ENCODE measurements around the gene MARCHF10. TPM values are rescaled to one million over a fixed set of nuclear protein-coding genes. Genes with fewer than 3 reads are reported as not detected.

The MARCHF10 gene
- total and polyA plus RNA-seq, 2 donors (not counting 1 experiment from before 2014, with no cell fraction given): 0.17 TPM; not detected in 1

DNA sequence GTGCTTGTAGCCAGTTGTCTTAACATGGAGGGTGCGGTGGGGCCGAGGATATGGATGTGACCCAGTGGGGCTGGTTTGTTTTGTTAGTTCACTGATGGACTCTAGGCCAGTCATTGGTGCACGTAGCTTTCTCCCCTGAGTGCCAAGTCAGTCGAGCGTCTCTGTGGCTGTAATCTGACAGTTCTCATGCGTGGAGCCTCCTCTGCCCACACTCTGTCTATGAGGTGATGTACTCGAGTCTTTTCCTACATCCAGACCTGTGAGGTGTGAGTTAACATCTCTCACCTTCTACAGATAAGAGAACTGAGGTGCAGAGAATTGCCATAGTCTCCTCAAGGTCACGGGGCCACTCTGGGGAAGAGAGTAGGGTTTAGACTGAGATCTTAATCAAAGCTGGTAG is 90.2 kb downstream of the MARCHF10 start:
- Histone ChIP-seq H3K27ac (ENCODE audit: insufficient read depth, low read length) (no peak overlapping the region), H3K4me1 (ENCODE audit: control insufficient read depth, extremely low read depth, insufficient read depth, low read length) (peaks cover 8% of the 10 kb centered on the region), H3K4me2 (ENCODE audit: extremely low read depth, insufficient read depth, low read length) (no peak overlapping the region), H3K4me3 (replicated peaks in 1 of 4; ENCODE audit: control extremely low read depth in 1 of 4, insufficient read depth in 1 of 4, low read depth in 3 of 4, low read length in 4 of 4) (no peak overlapping the region), H3K9ac (ENCODE audit: insufficient read depth, low read length) (no peak overlapping the region), H3K36me3 (ENCODE audit: control insufficient read depth, insufficient read depth, low read length) (no peaks in the 10 kb centered on the region), H3K9me3 (ENCODE audit: control insufficient read depth, insufficient read depth, low read depth, low read length) (no peaks in the 10 kb centered on the region), H4K20me1 (ENCODE audit: control insufficient read depth, extremely low read depth, insufficient read depth, low read length) (no peaks in the 10 kb centered on the region), H3K79me2 (ENCODE audit: control insufficient read depth, insufficient read depth, low read length) (no peaks in the 10 kb centered on the region), H3K27me3 (ENCODE audit: control insufficient read depth, insufficient read depth, low read length) (no peaks in the 10 kb centered on the region), H2AFZ (ENCODE audit: low read length) (no peak overlapping the region)
- TF ChIP-seq, protein P1, sequence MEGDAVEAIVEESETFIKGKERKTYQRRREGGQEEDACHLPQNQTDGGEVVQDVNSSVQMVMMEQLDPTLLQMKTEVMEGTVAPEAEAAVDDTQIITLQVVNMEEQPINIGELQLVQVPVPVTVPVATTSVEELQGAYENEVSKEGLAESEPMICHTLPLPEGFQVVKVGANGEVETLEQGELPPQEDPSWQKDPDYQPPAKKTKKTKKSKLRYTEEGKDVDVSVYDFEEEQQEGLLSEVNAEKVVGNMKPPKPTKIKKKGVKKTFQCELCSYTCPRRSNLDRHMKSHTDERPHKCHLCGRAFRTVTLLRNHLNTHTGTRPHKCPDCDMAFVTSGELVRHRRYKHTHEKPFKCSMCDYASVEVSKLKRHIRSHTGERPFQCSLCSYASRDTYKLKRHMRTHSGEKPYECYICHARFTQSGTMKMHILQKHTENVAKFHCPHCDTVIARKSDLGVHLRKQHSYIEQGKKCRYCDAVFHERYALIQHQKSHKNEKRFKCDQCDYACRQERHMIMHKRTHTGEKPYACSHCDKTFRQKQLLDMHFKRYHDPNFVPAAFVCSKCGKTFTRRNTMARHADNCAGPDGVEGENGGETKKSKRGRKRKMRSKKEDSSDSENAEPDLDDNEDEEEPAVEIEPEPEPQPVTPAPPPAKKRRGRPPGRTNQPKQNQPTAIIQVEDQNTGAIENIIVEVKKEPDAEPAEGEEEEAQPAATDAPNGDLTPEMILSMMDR (conservative IDR thresholded peaks at IDR 0.05 in 1 of 2, IDR thresholded peaks at IDR 0.05 in 1 of 2; ENCODE audit: low read depth in 1 of 2, low read length in 2 of 2): no peak
- no peak for TF ChIP-seq EZH2 (IDR thresholded peaks at IDR 0.05; ENCODE audit: low read length, missing control alignments)
- no peak for DNase-seq (ENCODE audit: low read depth in 2 of 2)

DNA sequence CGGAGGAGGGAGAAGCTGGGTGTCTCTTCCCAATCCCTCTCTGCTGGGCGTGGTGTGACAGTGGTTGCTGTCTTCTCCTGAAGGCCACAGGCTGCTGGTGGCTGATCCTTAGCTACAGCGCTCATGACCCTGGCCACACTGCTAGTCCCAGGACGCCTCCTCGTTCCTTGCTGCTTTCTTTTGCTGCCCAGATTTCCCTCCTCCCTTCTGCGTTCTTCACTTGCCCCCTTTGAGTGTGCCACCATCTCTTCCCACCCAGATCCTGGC is 90.6 kb downstream of the MARCHF10 start:
- H3K4me2 ChIP-seq (ENCODE audit: extremely low read depth, insufficient read depth, low read length): no peak overlapping the region
- H3K79me2 ChIP-seq (ENCODE audit: control insufficient read depth, insufficient read depth, low read length): no peaks in the 10 kb centered on the region
- no peak overlapping the region for H3K27ac ChIP-seq (ENCODE audit: insufficient read depth, low read length)
- H3K27me3 ChIP-seq (ENCODE audit: control insufficient read depth, insufficient read depth, low read length): no peaks in the 10 kb centered on the region
- H2AFZ ChIP-seq (ENCODE audit: low read length): no peak overlapping the region
- no peak overlapping the region for H3K4me3 ChIP-seq (replicated peaks in 1 of 4; ENCODE audit: control extremely low read depth in 1 of 4, insufficient read depth in 1 of 4, low read depth in 3 of 4, low read length in 4 of 4)
- H3K9ac ChIP-seq (ENCODE audit: insufficient read depth, low read length): no peak overlapping the region
- no peaks in the 10 kb centered on the region for H3K9me3 ChIP-seq (ENCODE audit: control insufficient read depth, insufficient read depth, low read depth, low read length)
- no peaks in the 10 kb centered on the region for H3K36me3 ChIP-seq (ENCODE audit: control insufficient read depth, insufficient read depth, low read length)
- H3K4me1 ChIP-seq (ENCODE audit: control insufficient read depth, extremely low read depth, insufficient read depth, low read length): peaks cover 8% of the 10 kb centered on the region
- H4K20me1 ChIP-seq (ENCODE audit: control insufficient read depth, extremely low read depth, insufficient read depth, low read length): no peaks in the 10 kb centered on the region
- DNase-seq (ENCODE audit: low read depth in 2 of 2): no peak
- TF ChIP-seq EZH2 (IDR thresholded peaks at IDR 0.05; ENCODE audit: low read length, missing control alignments): no peak
- TF ChIP-seq, protein P1 (conservative IDR thresholded peaks at IDR 0.05 in 1 of 2, IDR thresholded peaks at IDR 0.05 in 1 of 2; ENCODE audit: low read depth in 1 of 2, low read length in 2 of 2): no peak

DNA sequence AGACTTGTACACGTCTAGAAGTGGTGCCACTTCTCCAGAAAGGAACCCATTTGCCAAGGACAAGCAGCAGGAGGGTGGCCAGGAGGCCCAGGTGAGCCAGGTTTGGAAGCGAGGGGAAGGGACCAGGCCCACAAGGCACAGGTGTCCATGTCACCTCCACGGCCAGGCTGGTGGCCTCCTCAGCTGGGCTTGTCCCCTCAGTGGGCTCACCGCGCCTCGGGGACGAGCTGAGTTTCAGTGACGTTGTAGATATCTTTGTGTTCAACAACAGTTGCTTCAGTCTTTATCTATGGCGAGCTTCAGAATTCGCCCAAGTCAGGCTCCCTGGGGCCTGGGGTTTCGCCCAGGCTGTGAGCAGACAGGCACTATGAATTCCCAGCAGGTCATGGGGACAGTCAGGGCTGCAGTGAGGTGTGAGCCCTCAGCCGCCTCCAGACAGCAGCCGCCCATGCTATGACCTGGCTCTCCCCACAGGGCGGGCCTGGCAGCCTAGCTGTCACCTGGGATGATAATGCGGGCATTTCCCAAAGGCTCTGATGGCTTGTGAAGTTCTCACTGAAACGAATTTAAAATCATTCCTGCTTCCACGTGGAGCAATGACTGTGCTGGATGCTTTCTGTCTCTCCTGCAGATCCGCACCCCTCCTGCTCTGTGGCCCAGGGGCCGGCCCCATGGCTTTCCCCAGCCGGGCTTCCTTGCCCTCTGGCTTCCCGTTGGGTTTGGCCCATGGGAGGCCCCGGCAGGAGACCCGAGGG is 91.1 kb downstream of the MARCHF10 start:
- Histone ChIP-seq H3K36me3 (ENCODE audit: control insufficient read depth, insufficient read depth, low read length) (no peaks in the 10 kb centered on the region), H3K79me2 (ENCODE audit: control insufficient read depth, insufficient read depth, low read length) (no peaks in the 10 kb centered on the region), H2AFZ (ENCODE audit: low read length) (no peak overlapping the region), H3K4me3 (replicated peaks in 1 of 4; ENCODE audit: control extremely low read depth in 1 of 4, insufficient read depth in 1 of 4, low read depth in 3 of 4, low read length in 4 of 4) (no peak overlapping the region), H3K27ac (ENCODE audit: insufficient read depth, low read length) (no peak overlapping the region), H3K4me2 (ENCODE audit: extremely low read depth, insufficient read depth, low read length) (no peak overlapping the region), H4K20me1 (ENCODE audit: control insufficient read depth, extremely low read depth, insufficient read depth, low read length) (no peaks in the 10 kb centered on the region), H3K27me3 (ENCODE audit: control insufficient read depth, insufficient read depth, low read length) (no peaks in the 10 kb centered on the region), H3K4me1 (ENCODE audit: control insufficient read depth, extremely low read depth, insufficient read depth, low read length) (peaks cover 8% of the 10 kb centered on the region), H3K9ac (ENCODE audit: insufficient read depth, low read length) (no peak overlapping the region), H3K9me3 (ENCODE audit: control insufficient read depth, insufficient read depth, low read depth, low read length) (no peaks in the 10 kb centered on the region)
- no peak for DNase-seq (ENCODE audit: low read depth in 2 of 2)
- no peak for TF ChIP-seq EZH2 (IDR thresholded peaks at IDR 0.05; ENCODE audit: low read length, missing control alignments)
- TF ChIP-seq, protein P1 (conservative IDR thresholded peaks at IDR 0.05 in 1 of 2, IDR thresholded peaks at IDR 0.05 in 1 of 2; ENCODE audit: low read depth in 1 of 2, low read length in 2 of 2): no peak

Measured in fibroblast of lung (primary cell).